Naive thymus-derived CD4-positive, alpha-beta T cell (primary cell): ENCODE measurements around the gene FBXO46. TPM values are rescaled to one million over a fixed set of nuclear protein-coding genes. Genes with fewer than 3 reads are reported as not detected.
A peak's percentile ranks its signal among the peaks of the same experiment; 100 is the strongest.

ENCODE experiments used
- ATAC-seq: fragments of 150-1000 bp; cut with Tn5 transposase; 2 replicates; pipeline ENCODE4 v1.10.0; 2021; ENCODE audit warnings: mild to moderate bottlenecking, moderate library complexity
- CTCF ChIA-PET: fragments of 350-600 bp; sonication (Branson Sonifier 250); formaldehyde crosslinking; loops from one replicate; lab custom pipeline; 2021; ENCODE audit warnings: antibody characterized with exemption; lab: Charles Lee
- POLR2A ChIA-PET: fragments of 350-600 bp; sonication (Branson Sonifier 250); formaldehyde crosslinking; loops from one replicate; lab custom pipeline; 2021; ENCODE audit warnings: antibody characterized with exemption, inconsistent platforms; lab: Charles Lee
- DNase-seq, 9 donors: peaks; one replicate each; pipeline versions ENCODE4 v3.0.0 to v3.0.0-alpha.2; 2020 to 2022; ENCODE audit warnings: mixed read lengths in 1 of 9
- H3K27ac ChIP-seq: one replicate; pipeline ENCODE4 v1.7.0; 2013; ENCODE audit warnings: mild to moderate bottlenecking, low read depth, low read length, moderate library complexity
- H3K27me3 ChIP-seq, 2 donors: one replicate each; pipeline ENCODE4 v1.7.0; 2013; ENCODE audit warnings: low read length in 2 of 2, mild to moderate bottlenecking in 2 of 2, moderate library complexity in 2 of 2; ENCODE audit not compliant: control insufficient read depth in 2 of 2, insufficient read depth in 2 of 2
- H3K36me3 ChIP-seq, 3 experiments: 1 replicate in 2 of 3; 2 replicates in 1 of 3; pipeline ENCODE4 v1.7.0; 2013; ENCODE audit warnings: low read length in 3 of 3, mild to moderate bottlenecking in 3 of 3, moderate library complexity in 1 of 3; ENCODE audit not compliant: insufficient read depth in 3 of 3, control insufficient read depth in 2 of 3
- H3K4me1 ChIP-seq, 2 donors: one replicate each; pipeline ENCODE4 v1.7.0; 2013; ENCODE audit warnings: low read length in 2 of 2, mild to moderate bottlenecking in 2 of 2, moderate library complexity in 1 of 2; ENCODE audit not compliant: control insufficient read depth in 2 of 2, insufficient read depth in 2 of 2
- H3K4me3 ChIP-seq: 2 replicates; pipeline ENCODE4 v1.7.0; 2013; ENCODE audit warnings: mild to moderate bottlenecking, low read length
- H3K9me3 ChIP-seq, 3 experiments: 1 replicate in 2 of 3; 2 replicates in 1 of 3; pipeline ENCODE4 v1.7.0; 2013; ENCODE audit warnings: low read length in 3 of 3; ENCODE audit not compliant: control insufficient read depth in 2 of 3
- H3K27ac Mint-ChIP-seq, 9 donors: one replicate each; pipeline ENCODE4 v1.8.0; 2020 to 2022; ENCODE audit warnings: mixed read lengths in 9 of 9, mild to moderate bottlenecking in 8 of 9, moderate library complexity in 5 of 9, inconsistent platforms in 2 of 9
- H3K27me3 Mint-ChIP-seq, 5 donors: one replicate each; pipeline ENCODE4 v1.8.0; 2021 to 2022; ENCODE audit warnings: mixed read lengths in 5 of 5, mild to moderate bottlenecking in 1 of 5
- H3K36me3 Mint-ChIP-seq, 5 donors: one replicate each; pipeline ENCODE4 v1.8.0; 2020 to 2022; ENCODE audit warnings: mixed read lengths in 5 of 5, mild to moderate bottlenecking in 3 of 5, inconsistent platforms in 1 of 5
- H3K4me1 Mint-ChIP-seq, 7 donors: one replicate each; pipeline ENCODE4 v1.8.0; 2020 to 2022; ENCODE audit warnings: mixed read lengths in 7 of 7, mild to moderate bottlenecking in 3 of 7, inconsistent platforms in 1 of 7
- H3K4me3 Mint-ChIP-seq, 10 donors: one replicate each; pipeline ENCODE4 v1.8.0; 2020 to 2022; ENCODE audit warnings: mild to moderate bottlenecking in 10 of 10, mixed read lengths in 10 of 10, moderate library complexity in 6 of 10, inconsistent platforms in 2 of 10
- H3K9me3 Mint-ChIP-seq, 11 donors: one replicate each; pipeline ENCODE4 v1.8.0; 2020 to 2022; ENCODE audit warnings: mixed read lengths in 11 of 11, mild to moderate bottlenecking in 4 of 11, inconsistent platforms in 1 of 11, moderate library complexity in 1 of 11
- intact Hi-C, 2 donors: fragments of 100-400 bp; cut with micrococcal nuclease; formaldehyde crosslinking; loops; one replicate each; pipeline ENCODE4 v1.15.1; 2023
- polyA plus RNA-seq, 2 donors: library from polyadenylated mRNA; unstranded; fragments of 300-500 nt; fragmentation: Illumina TruSeq; gene quantifications; one replicate each; pipeline ENCODE4 v1.2.3, GENCODE V29; 2021
- total RNA-seq, 6 experiments: library from RNA in 5 of 6; stranded (reverse) in 5 of 6; gene quantifications; 1 replicate in 5 of 6; 2 replicates in 1 of 6; pipeline ENCODE4 v1.2.3 and lab custom pipeline; 2021 to 2026

Gene FBXO46
- total and polyA plus RNA-seq, 7 experiments from 2014 or later, result 11.1 to 52.9 (median 29.3) TPM

DNA sequence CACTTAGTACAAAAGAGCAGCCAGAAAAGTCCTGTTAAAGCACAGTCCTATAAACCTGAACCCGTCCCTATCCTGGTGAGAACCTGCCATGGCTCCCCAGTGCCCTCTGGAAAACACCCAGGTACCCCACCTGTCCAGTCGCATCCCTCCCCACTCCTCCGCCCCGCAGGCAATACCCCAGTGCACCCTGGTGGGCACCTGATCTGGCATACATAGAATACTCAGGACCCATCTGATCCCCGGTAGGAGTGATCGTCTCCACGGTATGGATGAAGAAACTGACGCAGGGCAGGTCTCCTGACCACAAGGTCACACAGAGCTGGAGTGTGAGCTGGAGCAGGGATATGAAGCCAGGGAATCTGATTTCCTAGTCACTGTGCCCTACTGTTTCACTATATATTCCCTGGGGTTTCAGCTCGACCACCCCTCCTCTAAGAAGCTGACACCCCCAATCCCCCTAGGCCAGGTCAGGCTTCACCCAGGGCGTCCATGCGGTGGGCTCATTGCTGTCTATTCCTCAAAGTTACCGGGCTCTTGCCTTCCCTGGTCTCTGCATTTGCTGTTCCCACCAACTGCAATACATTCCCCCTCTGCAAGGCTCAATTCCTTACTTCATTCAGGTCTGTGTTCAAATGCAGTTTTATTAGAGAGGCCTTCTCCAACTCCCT lies 12.6 kb downstream of the FBXO46 start:
- H3K4me1 Mint-ChIP-seq, result peaks cover 26 to 55% (median 38%) of the 10 kb centered on the region in 7 donors
- POLR2A ChIA-PET, result interaction anchor here (0.6 to 5.1 kb wide), 10 partner anchors 11 to 265 kb away, joined by 3 to 29 read pairs (median 7); partner anchors contain the start of genes FBXO46, MYPOP, QPCTL and SIX5
- CTCF ChIA-PET, result interaction anchor here (1.2 to 4.7 kb wide), 3 partner anchors 25 to 51 kb away, joined by 4 to 33 read pairs (median 9); partner anchors contain the start of genes QPCTL, SIX5 and SNRPD2
- Histone ChIP-seq H3K4me1 (peaks cover 17 to 26% of the 10 kb centered on the region in 2 donors), H3K4me3 (peak overlapping the region; percentile 58), H3K9me3 (no peaks in the 10 kb centered on the region), H3K27ac (peak overlapping the region; percentile 89), H3K36me3 (peaks cover 0 to 17% (median 0%) of the 10 kb centered on the region in 3 experiments), H3K27me3 (no peaks in the 10 kb centered on the region)
- peaks cover 0 to 24% (median 8%) of the 10 kb centered on the region in 5 donors for H3K36me3 Mint-ChIP-seq
- no peaks in the 10 kb centered on the region for H3K9me3 Mint-ChIP-seq
- DNase-seq (peak in 1 of 9 donors; percentile 28), ATAC-seq (no peak)
- H3K27ac Mint-ChIP-seq, result peak overlapping the region; percentile 88 to 97 (median 96)
- peak overlapping the region; percentile 89 to 99 (median 95) for H3K4me3 Mint-ChIP-seq
- H3K27me3 Mint-ChIP-seq, result no peaks in the 10 kb centered on the region
- intact Hi-C loops, result loop anchor here (1.0 to 10.0 kb wide), 17 partner anchors 12 to 1557 kb away; partner anchors contain the start of genes CCDC61 (in 2 of the 2), FBXO46 (in 2 of the 2), IRF2BP1 (in 2 of the 2) and OPA3 (in 2 of the 2)

DNA sequence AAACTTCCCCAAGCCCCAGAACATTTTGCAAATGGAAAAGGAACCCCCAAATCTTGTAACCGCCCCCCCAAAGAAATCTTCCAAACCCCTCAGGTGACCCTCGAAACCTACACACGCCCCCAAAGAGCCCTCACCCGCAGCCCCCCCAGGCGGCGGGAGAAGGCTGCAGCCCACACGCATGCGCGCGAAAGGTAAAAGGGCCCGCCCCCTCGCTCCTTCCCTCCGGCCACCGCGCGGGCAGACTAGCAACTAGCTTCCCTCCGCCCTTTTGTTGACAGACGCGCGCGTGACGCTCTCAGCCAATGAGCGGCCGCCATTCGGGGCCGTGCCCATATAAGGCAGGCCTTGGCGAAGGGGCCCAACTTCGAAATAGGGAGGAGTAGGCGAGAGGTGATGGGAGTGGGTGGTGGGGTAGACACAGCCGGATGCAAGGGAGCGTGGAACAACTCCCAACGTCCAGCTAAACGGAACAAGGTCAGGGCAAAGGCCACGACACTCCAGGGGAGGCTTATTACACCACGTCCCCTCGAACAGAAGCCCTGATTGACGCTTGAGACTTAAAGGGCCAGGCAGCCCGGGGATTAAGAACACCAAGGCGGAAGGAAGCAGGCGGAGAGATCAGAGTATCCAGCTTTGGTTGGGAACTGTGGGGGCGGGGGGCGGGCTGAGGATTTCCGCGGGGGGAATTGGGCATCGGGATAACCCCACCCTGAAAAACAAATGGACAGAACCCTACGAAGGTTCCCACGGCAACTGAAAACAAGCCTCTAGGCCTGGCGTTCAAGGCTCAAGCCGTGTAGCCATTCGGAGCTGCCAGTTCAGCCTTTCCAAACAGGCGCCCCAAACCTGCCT lies 13.3 kb downstream of the FBXO46 start:
- peak overlapping the region; percentile 89 to 99 (median 95) for H3K4me3 Mint-ChIP-seq
- ATAC-seq (peak; percentile 98), DNase-seq (peak; percentile 92 to 99 (median 98))
- H3K4me3 ChIP-seq, result peak overlapping the region; percentile 80
- intact Hi-C loops, result loop anchor here (1.0 to 10.0 kb wide), 17 partner anchors 13 to 1557 kb away; partner anchors contain the start of genes CCDC61 (in 2 of the 2), FBXO46 (in 2 of the 2), IRF2BP1 (in 2 of the 2) and OPA3 (in 2 of the 2)
- peak overlapping the region; percentile 89 for H3K27ac ChIP-seq
- H3K36me3 ChIP-seq, result peaks cover 0 to 21% (median 0%) of the 10 kb centered on the region in 3 experiments
- peak overlapping the region; percentile 88 to 97 (median 96) for H3K27ac Mint-ChIP-seq
- H3K4me1 Mint-ChIP-seq, result peaks cover 26 to 55% (median 38%) of the 10 kb centered on the region in 7 donors
- H3K27me3 Mint-ChIP-seq, result no peaks in the 10 kb centered on the region
- H3K36me3 Mint-ChIP-seq, result peaks cover 0 to 24% (median 8%) of the 10 kb centered on the region in 5 donors
- ChIA-PET CTCF (interaction anchor here (0.6 to 4.7 kb wide), 7 partner anchors 13 to 232 kb away, joined by 3 to 33 read pairs (median 4); partner anchors contain the start of genes FBXO46, QPCTL, SIX5 and SNRPD2), POLR2A (interaction anchor here (0.7 to 5.1 kb wide), 15 partner anchors 10 to 186 kb away, joined by 3 to 29 read pairs (median 6); partner anchors contain the start of genes DMWD, FBXO46, IRF2BP1 and MYPOP)
- no peaks in the 10 kb centered on the region for H3K9me3 Mint-ChIP-seq
- H3K4me1 ChIP-seq, result peaks cover 17 to 26% of the 10 kb centered on the region in 2 donors
- H3K9me3 ChIP-seq, result no peaks in the 10 kb centered on the region
- no peaks in the 10 kb centered on the region for H3K27me3 ChIP-seq

DNA sequence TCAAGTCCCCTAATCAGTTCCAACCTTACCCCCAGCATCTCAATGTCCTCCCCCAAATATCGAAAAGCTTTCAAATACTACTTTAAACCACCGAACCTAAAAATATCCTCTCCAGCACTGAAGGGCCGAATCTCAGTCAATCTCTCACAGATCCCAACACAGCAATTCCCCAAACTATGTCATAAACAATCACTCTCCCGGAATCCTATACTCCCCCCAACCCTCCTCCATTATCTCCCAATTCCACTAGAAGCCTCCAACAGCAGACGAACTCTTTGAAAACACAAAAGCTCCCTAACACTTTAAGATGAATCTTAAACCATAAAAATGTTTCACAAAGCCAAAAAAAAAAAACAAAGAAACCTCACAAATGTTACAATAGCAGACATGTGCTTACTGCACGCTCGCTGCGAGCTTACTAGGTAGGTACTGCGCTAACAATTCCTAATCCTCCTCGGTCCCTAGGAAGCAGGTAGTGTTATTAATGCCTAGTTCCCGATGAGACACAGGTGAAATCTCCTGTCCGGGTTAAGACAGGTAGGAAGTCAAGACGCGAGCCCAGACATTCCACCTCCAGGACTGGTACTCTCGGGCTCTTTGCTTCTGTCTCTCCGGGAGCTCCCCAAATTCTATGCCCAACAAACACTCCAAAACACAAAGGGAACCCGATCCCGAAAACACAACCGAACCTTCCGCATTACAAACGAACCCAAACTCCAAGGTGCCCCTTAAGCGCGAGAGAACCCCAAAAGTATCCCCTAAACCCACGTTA lies 14.2 kb downstream of the FBXO46 start:
- intact Hi-C loops, result loop anchor here (1.0 to 10.0 kb wide), 17 partner anchors 14 to 1558 kb away; partner anchors contain the start of genes CCDC61 (in 2 of the 2), FBXO46 (in 2 of the 2), IRF2BP1 (in 2 of the 2) and OPA3 (in 2 of the 2)

DNA sequence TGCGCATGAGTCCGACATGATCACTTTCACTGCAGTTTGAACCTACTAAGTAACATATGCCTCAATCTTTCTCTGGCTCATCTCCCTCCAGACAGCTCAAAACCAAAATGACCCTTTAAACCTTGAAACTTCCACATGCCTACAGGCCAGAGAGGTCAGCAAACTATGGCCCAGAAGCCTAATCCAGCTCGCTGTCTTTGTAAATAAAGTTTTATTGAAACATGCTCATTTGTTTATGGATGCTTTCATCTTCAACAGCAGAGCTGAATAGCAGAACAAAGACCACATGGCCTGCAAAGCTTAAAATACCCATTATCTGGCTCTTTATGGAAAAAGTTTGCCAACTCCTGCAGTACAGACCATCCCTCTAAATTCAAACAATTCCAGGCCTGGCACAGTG lies 15.6 kb downstream of the FBXO46 start:
- peaks cover 33 to 63% (median 44%) of the 10 kb centered on the region in 7 donors for H3K4me1 Mint-ChIP-seq

More for the DNA sequence above, 14.2 kb downstream of the FBXO46 start:
- Histone ChIP-seq H3K27me3 (no peaks in the 10 kb centered on the region), H3K9me3 (no peaks in the 10 kb centered on the region), H3K36me3 (peaks cover 0 to 23% (median 0%) of the 10 kb centered on the region in 3 experiments), H3K4me1 (peaks cover 17 to 26% of the 10 kb centered on the region in 2 donors), H3K4me3 (peak overlapping the region; percentile 80), H3K27ac (peak overlapping the region; percentile 89)
- ATAC-seq (no peak), DNase-seq (peak in 5 of 9 donors; percentile 25 to 43 (median 26))
- Mint-ChIP-seq H3K27ac (peak overlapping the region; percentile 88 to 97 (median 96)), H3K9me3 (no peaks in the 10 kb centered on the region), H3K27me3 (no peaks in the 10 kb centered on the region), H3K36me3 (peaks cover 0 to 20% (median 8%) of the 10 kb centered on the region in 5 donors), H3K4me3 (peak overlapping the region; percentile 89 to 99 (median 95)), H3K4me1 (peaks cover 26 to 52% (median 38%) of the 10 kb centered on the region in 7 donors)
- CTCF ChIA-PET, result interaction anchor here (0.8 to 4.7 kb wide), 6 partner anchors 14 to 231 kb away, joined by 3 to 33 read pairs (median 6); partner anchors contain the start of genes FBXO46, QPCTL, SIX5 and SNRPD2
- POLR2A ChIA-PET, result interaction anchor here (0.6 to 5.1 kb wide), 13 partner anchors 9 to 311 kb away, joined by 3 to 29 read pairs (median 6); partner anchors contain the start of genes DMWD, FBXO46, IRF2BP1 and MYPOP

DNA sequence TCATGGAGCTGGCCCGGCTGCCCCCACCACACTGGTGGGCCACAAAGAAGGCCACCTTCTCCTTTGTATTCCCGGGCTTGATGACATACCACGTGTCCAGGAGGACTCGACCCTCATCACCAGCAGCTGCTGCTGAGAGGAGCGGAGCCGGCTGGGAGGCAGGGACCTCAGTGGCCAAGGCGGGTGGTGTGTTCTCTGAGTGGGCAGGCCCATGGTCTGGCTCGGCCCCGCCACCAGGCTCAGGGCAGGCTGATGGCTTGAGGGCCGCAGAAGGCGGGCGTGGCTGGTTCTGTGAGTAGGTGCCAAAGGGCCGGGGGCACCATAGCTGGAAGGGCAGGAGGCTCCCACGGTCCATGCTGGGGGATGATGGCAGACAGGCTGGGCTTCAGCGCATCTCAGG lies 17.6 kb downstream of the FBXO46 start:
- ChIA-PET CTCF (interaction anchor here (0.6 to 1.2 kb wide), 3 partner anchors 9 to 85 kb away, joined by 3 to 6 read pairs (median 5); no protein-coding TSS in a partner anchor), POLR2A (interaction anchor here (1.4 kb wide), 1 partner anchor 32 kb away, joined by 3 read pairs; no protein-coding TSS in a partner anchor)
- ATAC-seq, result no peak
- Mint-ChIP-seq H3K4me1 (peaks cover 26 to 57% (median 37%) of the 10 kb centered on the region in 7 donors), H3K4me3 (no peak overlapping the region), H3K27ac (no peak overlapping the region), H3K9me3 (no peaks in the 10 kb centered on the region), H3K36me3 (peaks cover 0 to 9% (median 3%) of the 10 kb centered on the region in 5 donors), H3K27me3 (no peaks in the 10 kb centered on the region)
- no peak for DNase-seq
- intact Hi-C loops, result loop anchor here in 1 of 2 donors (10.0 kb wide), 1 partner anchor 1562 kb away; the partner anchor contains the start of gene INAFM1
- Histone ChIP-seq H3K27me3 (no peaks in the 10 kb centered on the region), H3K27ac (no peak overlapping the region), H3K9me3 (no peaks in the 10 kb centered on the region), H3K36me3 (peaks cover 0 to 28% (median 0%) of the 10 kb centered on the region in 3 experiments), H3K4me3 (no peak overlapping the region), H3K4me1 (peaks cover 12 to 21% of the 10 kb centered on the region in 2 donors)

More for the DNA sequence above, 15.6 kb downstream of the FBXO46 start:
- no peaks in the 10 kb centered on the region for H3K9me3 Mint-ChIP-seq
- H3K36me3 Mint-ChIP-seq, result peaks cover 0 to 16% (median 8%) of the 10 kb centered on the region in 5 donors
- no peaks in the 10 kb centered on the region for H3K27me3 Mint-ChIP-seq
- peaks cover 0 to 28% (median 0%) of the 10 kb centered on the region in 3 experiments for H3K36me3 ChIP-seq
- no peak overlapping the region for H3K4me3 ChIP-seq
- H3K9me3 ChIP-seq, result no peaks in the 10 kb centered on the region
- H3K4me3 Mint-ChIP-seq, result peak overlapping the region in 7 of 10 donors; percentile 5 to 95 (median 25)
- H3K27ac Mint-ChIP-seq, result peak overlapping the region in 6 of 9 donors; percentile 19 to 91 (median 33)
- DNase-seq (no peak), ATAC-seq (no peak)
- peaks cover 17 to 26% of the 10 kb centered on the region in 2 donors for H3K4me1 ChIP-seq
- no peaks in the 10 kb centered on the region for H3K27me3 ChIP-seq
- no peak overlapping the region for H3K27ac ChIP-seq
- ChIA-PET CTCF (interaction anchor here (1.2 to 4.7 kb wide), 2 partner anchors 22 to 64 kb away, joined by 3 to 33 read pairs; partner anchors contain the start of genes QPCTL and SNRPD2), POLR2A (interaction anchor here (0.6 to 1.1 kb wide), 5 partner anchors 10 to 54 kb away, joined by 3 to 9 read pairs (median 4); no protein-coding TSS in a partner anchor)
- intact Hi-C loops, result loop anchor here (5.0 to 10.0 kb wide), 2 partner anchors 52 to 1560 kb away; partner anchors contain the start of genes INAFM1 (in 1 of the 2) and SIX5 (in 1 of the 2)
